ENCODE measurements around the gene CFAP161.

GRCh38 chr15:81087694-81088093 is 46.4 kb upstream of the CFAP161 start:
- TF ChIP-seq CTCF (conservative IDR thresholded peaks at IDR 0.05; ENCODE audit: low read depth in 2 of 2) = no peak
- no peak for TF ChIP-seq EZH2 (IDR thresholded peaks at IDR 0.05; ENCODE audit: low read depth, unreplicated experiment)
- no peak for TF ChIP-seq REST (IDR thresholded peaks at IDR 0.05; ENCODE audit: unreplicated experiment)
- TF ChIP-seq CREB1 (CRISPR knock-in tag; IDR thresholded peaks at IDR 0.05; ENCODE audit: low read depth) = no peak
- TF ChIP-seq POLR2AphosphoS5 (IDR thresholded peaks at IDR 0.05; ENCODE audit: low read depth) = no peak
- TF ChIP-seq ZNF462 (CRISPR knock-in tag; IDR thresholded peaks at IDR 0.05) = no peak
- TF ChIP-seq ZNF114 (CRISPR knock-in tag; IDR thresholded peaks at IDR 0.05) = no peak

Data from GM23338 (cell line).